ENCODE data around the gene ANAPC2.

The ANAPC2 gene

GRCh38 chr9:137198051-137198901, 9.9 kb upstream of the ANAPC2 start:
- TF ChIP-seq GATA2 (IDR thresholded peaks at IDR 0.05; ENCODE audit: low read depth, low read length) = no peak
- no peak for TF ChIP-seq GATA3 (IDR thresholded peaks at IDR 0.05; ENCODE audit: low read depth, low read length)

GRCh38 chr9:137195525-137196220, 7.3 kb upstream of the ANAPC2 start:
- TF ChIP-seq GATA2 (IDR thresholded peaks at IDR 0.05; ENCODE audit: low read depth, low read length) (no peak), GATA3 (IDR thresholded peaks at IDR 0.05; ENCODE audit: low read depth, low read length) (no peak)

- TF ChIP-seq GATA2 (IDR thresholded peaks at IDR 0.05; ENCODE audit: low read depth, low read length) (no peak), GATA3 (IDR thresholded peaks at IDR 0.05; ENCODE audit: low read depth, low read length) (no peak)
These were observed 6.5 kb upstream of the ANAPC2 start for GRCh38 chr9:137194909-137195308.

GRCh38 chr9:137194388-137194787, 6.0 kb upstream of the ANAPC2 start:
- no peak for TF ChIP-seq GATA3 (IDR thresholded peaks at IDR 0.05; ENCODE audit: low read depth, low read length)

- TF ChIP-seq GATA2 (IDR thresholded peaks at IDR 0.05; ENCODE audit: low read depth, low read length) (no peak), GATA3 (IDR thresholded peaks at IDR 0.05; ENCODE audit: low read depth, low read length) (no peak)
These were observed 5.4 kb upstream of the ANAPC2 start for GRCh38 chr9:137193771-137194170.

GRCh38 chr9:137192859-137193258, 4.5 kb upstream of the ANAPC2 start:
- TF ChIP-seq GATA2 (IDR thresholded peaks at IDR 0.05; ENCODE audit: low read depth, low read length) = no peak
- TF ChIP-seq GATA3 (IDR thresholded peaks at IDR 0.05; ENCODE audit: low read depth, low read length) = no peak

GRCh38 chr9:137192448-137192780, 4.1 kb upstream of the ANAPC2 start:
- TF ChIP-seq GATA2 (IDR thresholded peaks at IDR 0.05; ENCODE audit: low read depth, low read length) = no peak
- TF ChIP-seq GATA3 (IDR thresholded peaks at IDR 0.05; ENCODE audit: low read depth, low read length) = no peak

- TF ChIP-seq GATA2 (IDR thresholded peaks at IDR 0.05; ENCODE audit: low read depth, low read length) = no peak
- no peak for TF ChIP-seq GATA3 (IDR thresholded peaks at IDR 0.05; ENCODE audit: low read depth, low read length)
These were observed 3.5 kb upstream of the ANAPC2 start for GRCh38 chr9:137191691-137192447.

GRCh38 chr9:137191245-137191644, 2.9 kb upstream of the ANAPC2 start:
- TF ChIP-seq GATA3 (IDR thresholded peaks at IDR 0.05; ENCODE audit: low read depth, low read length) (no peak), GATA2 (IDR thresholded peaks at IDR 0.05; ENCODE audit: low read depth, low read length) (no peak)

- TF ChIP-seq GATA3 (IDR thresholded peaks at IDR 0.05; ENCODE audit: low read depth, low read length) (no peak), GATA2 (IDR thresholded peaks at IDR 0.05; ENCODE audit: low read depth, low read length) (no peak)
These were observed 2.0 kb upstream of the ANAPC2 start for GRCh38 chr9:137190315-137190856.

GRCh38 chr9:137189297-137190295, 1.2 kb upstream of the ANAPC2 start:
- TF ChIP-seq GATA2 (IDR thresholded peaks at IDR 0.05; ENCODE audit: low read depth, low read length) = no peak
- no peak for TF ChIP-seq GATA3 (IDR thresholded peaks at IDR 0.05; ENCODE audit: low read depth, low read length)

GRCh38 chr9:137188086-137188489, 272 bp downstream of the ANAPC2 start:
- TF ChIP-seq GATA3 (IDR thresholded peaks at IDR 0.05; ENCODE audit: low read depth, low read length) (no peak), GATA2 (IDR thresholded peaks at IDR 0.05; ENCODE audit: low read depth, low read length) (no peak)

- TF ChIP-seq GATA2 (IDR thresholded peaks at IDR 0.05; ENCODE audit: low read depth, low read length) (no peak), GATA3 (IDR thresholded peaks at IDR 0.05; ENCODE audit: low read depth, low read length) (no peak)
These were observed 974 bp downstream of the ANAPC2 start for GRCh38 chr9:137187386-137187785.
